CD4-positive, alpha-beta T cell treated with Interleukin-17A for 1 hour (primary cell): ENCODE data around the gene XPOT.

ENCODE experiments used
- DNase-seq: peaks from one replicate; pipeline ENCODE4 v3.0.0-alpha.2; 2020

The XPOT gene

GRCh38 chr12:64469455-64470142 lies 65.4 kb downstream of the XPOT start:
- DNase-seq: no peak

DNA sequence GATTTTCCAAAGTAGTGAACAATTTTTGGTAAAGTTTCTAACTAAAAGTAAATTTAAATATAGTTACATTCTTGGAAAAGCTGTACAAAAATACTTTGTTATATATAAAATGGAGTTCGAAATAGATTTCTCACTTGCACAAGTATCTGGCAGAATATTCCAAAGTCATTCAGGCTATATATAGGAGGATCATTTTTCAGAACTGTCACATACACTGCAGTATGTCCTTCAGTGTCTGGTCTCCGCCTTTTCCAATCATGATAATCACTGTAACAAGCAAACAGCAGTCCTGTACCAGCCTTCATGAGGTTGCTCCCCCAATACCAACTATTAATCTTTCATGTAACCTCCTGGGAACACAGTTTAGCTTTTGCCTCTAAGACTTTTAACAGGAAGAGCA lies 66.3 kb downstream of the XPOT start:
- DNase-seq: no peak

- no peak for DNase-seq
Measured at GRCh38 chr12:64473176-64473575, 69.0 kb downstream of the XPOT start.

DNA sequence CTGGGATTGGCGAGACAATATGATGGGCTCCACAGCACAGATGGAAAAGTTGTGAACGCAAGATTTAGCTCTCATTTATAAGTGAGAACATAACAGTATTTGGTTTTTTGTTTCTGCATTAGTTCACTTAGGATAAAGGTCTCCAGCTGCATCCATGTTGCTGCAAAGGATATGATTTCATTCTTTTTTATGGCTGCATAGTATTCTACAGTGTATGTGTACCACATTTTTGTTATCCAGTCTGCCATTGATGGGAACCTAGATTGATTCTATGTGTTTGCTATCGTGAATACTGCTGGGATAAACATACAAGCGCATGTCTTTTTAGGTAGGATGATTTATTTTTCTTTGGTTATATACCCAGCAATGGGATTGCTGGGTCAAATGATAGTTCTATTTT lies 71.3 kb downstream of the XPOT start:
- no peak for DNase-seq

GRCh38 chr12:64476844-64477243 lies 72.7 kb downstream of the XPOT start:
- no peak for DNase-seq

DNA sequence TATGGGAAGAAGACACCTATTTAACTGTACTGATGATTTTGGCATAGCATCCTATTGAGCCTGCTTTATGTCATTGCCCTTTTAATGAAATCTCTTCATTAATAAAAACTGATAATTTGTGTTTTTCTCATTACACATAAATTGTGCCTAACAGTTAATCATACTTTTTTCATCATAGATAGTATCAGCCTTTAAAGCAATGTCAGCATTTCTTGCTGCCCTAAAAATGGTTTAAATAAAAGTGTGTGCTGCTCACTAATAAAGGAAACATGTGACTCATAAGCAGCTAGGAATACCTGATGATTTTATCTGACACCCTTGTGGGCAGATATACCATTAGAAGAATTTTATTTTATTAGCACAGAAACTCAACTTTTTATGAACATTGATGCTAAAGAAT lies 74.5 kb downstream of the XPOT start:
- DNase-seq: no peak

DNA sequence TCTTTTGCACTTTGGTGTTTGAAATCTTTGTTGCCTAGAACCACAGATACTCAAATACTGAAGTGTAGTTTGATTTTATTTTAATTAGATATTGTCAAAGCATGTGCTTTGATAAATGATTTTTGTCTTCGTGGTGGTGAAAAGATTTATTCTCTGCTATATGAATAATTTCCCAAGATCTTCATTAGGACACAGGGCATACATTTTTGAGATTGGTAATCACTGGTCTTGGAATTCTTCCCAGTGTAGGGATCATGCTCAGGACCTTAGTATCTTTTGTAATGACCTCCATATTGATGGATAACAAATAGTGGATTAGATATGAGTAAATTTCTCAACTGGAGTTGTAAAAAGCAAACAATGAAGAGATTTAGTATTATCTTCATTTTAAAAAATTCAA lies 76.0 kb downstream of the XPOT start:
- no peak for DNase-seq

DNA sequence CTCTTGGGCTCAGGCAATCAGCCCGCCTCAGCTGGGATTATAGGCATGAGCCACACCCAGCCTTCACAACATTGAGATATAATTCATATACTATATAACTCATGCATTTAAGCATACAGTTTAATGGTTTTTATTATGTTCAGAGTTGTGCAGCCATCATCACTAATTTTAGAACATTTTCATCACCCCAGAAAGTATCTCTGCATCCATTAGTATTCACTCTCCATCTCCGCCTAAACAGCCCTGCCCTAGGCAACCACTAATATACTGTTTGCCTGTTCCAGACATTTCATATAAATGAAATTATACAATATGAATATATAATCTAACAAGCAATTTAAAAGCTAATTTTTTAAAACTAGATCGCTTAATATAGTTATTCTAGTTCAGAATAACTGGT lies 82.5 kb downstream of the XPOT start:
- DNase-seq: no peak

DNA sequence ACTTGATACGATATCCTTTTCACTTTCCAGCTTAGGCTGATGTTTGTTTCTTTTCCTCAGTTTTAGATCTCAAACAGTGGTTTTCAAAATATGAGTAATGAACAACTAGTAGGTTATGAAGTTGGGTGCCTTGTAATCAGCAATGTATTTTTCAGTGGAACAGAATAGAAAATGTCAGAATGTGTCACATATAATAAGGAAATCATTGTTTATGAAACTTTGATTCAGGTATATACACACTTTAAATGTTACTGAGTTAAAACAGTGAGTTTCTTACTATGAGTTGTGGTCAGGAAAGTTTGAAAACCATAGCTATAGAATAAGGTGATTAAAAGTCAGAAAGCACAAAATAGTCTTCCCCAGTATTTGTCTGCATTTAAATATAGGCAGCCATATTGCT lies 87.5 kb downstream of the XPOT start:
- DNase-seq: no peak

- DNase-seq: no peak
Measured at GRCh38 chr12:64493513-64493912, 89.3 kb downstream of the XPOT start.

DNA sequence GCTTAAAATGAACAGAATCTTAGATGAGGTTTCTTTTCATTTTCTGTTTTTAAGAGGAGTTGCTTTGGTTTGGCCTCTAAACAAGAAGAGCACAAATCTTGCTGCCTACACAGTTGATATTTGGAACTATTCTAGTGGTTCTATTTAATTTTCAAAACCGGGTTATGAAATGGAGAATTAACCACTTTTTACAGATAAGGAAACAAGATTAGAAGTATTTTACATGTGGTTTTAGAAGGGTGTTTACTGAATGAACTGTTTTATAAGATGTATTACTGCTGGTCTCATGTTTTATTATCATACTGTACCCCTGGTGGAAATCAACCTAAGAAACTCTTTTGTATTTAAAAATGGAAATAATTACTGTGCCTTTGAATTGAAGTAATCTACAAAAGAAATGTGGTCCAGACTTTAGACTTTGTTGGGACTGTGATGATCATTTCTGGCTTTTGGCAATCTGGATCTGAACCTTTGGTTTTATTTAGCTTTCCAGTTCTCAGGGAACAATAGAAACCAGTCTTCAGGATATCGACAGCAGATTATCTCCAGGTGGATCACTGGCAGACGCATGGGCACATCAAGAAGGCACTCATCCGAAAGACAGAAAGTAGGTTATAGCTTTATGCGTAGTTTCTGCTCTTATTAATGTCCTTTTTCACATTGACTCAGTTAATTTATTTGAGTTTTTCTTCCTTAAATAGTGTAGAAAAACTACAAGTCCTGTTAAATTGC lies 91.0 kb downstream of the XPOT start:
- peak; percentile 9 for DNase-seq

GRCh38 chr12:64496839-64497400 lies 92.7 kb downstream of the XPOT start:
- DNase-seq: no peak

DNA sequence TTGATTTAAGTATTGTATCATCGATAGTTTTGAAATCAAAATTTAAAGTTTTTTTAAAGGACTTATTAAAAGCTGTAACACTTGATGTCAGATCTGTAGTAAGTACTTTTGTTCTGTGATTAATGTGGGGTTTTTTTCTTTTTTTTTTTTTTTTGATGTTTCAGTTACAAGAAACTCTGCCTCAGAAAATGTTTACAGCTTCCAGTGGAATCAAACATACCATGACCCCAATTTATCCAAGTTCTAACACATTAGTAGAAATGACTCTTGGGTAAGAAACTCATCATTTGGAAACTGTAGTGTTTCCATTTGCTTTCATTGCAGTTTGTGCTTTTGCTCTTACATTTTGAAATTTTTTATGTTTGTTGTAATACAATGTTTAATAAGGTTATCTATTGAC lies 93.3 kb downstream of the XPOT start:
- DNase-seq: no peak

DNA sequence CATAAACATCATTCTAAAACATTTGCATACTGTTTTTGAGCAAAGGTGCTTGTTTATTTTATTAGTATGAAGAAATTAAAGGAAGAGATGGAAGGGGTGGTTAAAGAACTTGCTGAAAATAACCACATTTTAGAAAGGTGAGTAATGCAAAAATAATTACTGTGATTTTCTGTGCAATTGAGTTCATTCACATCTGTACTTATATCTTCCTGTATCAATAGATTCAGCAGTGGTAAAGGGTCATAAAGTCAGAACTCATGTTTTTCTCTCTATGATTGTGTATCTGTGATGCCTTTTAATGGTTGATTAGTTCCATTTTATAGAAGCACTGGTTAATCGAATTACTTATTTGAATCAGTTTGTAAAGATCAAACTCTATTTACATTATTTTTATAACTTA lies 93.7 kb downstream of the XPOT start:
- DNase-seq: no peak

- no peak for DNase-seq
Measured at GRCh38 chr12:64500394-64500793, 96.2 kb downstream of the XPOT start.
